Mucosa of descending colon (tissue), 3 donors: ENCODE data around the gene R3HDM2. TPM values are rescaled to one million over a fixed set of nuclear protein-coding genes. Genes with fewer than 3 reads are reported as not detected.

Experiments
- ATAC-seq: fragments of 200-7000 bp; cut with Tn5 transposase; one replicate; pipeline ENCODE4 v1.9.1; 2020; ENCODE audit warnings: mild to moderate bottlenecking, moderate library complexity
- DNase-seq, 3 donors: peaks; one replicate each; pipeline ENCODE4 v3.0.0-alpha.2; 2020
- H3K36me3 ChIP-seq: fragments of 200-600 bp; one replicate; pipeline ENCODE4 v1.8.0; 2021; ENCODE audit warnings: low read depth, mild to moderate bottlenecking
- H3K4me1 ChIP-seq: fragments of 200-600 bp; one replicate; pipeline ENCODE4 v1.8.0; 2021; ENCODE audit warnings: low read depth, mild to moderate bottlenecking
- H3K4me3 ChIP-seq: fragments of 200-600 bp; one replicate; pipeline ENCODE4 v1.8.0; 2021; ENCODE audit warnings: mild to moderate bottlenecking
- H3K9me3 ChIP-seq: fragments of 200-600 bp; one replicate; pipeline ENCODE4 v1.8.0; 2021; ENCODE audit warnings: mild to moderate bottlenecking
- intact Hi-C, 2 donors: fragments of 100-400 bp; cut with DNase I in 1 of 2; cut with micrococcal nuclease in 1 of 2; formaldehyde crosslinking; loops; one replicate each; pipeline versions ENCODE4 v1.11.0 to v1.11.1; 2022; cut with DNase I, micrococcal nuclease
- long read RNA-seq, 2 donors: library from polyadenylated mRNA; unstranded; transcript quantifications; one replicate each; pipeline ENCODE4 v2.0.0, GENCODE V29; 2019 to 2021
- total RNA-seq, 3 donors: library from RNA; stranded (reverse); fragmentation: NEBNext Ultra II Directional in 2 of 3; extraction: Animal tissue kit (Norgen Biotek cat#: 25700) in 2 of 3; gene quantifications; one replicate each; pipeline versions ENCODE4 v1.2.1 to v1.2.4, GENCODE V29; 2021 to 2023
- TF ChIP-seq, protein P1 (sequence below): fragments of 200-600 bp; IDR thresholded peaks from one replicate; pipeline ENCODE4 v1.8.0; 2022; ENCODE audit warnings: antibody characterized with exemption, mild to moderate bottlenecking
- donor health status: DM: no; HTN: no; CAD: no; lungs with moderate emphysema.
- donor health status: DM: no; HTN: no; CAD: no.
- donor health status: DM: no; HTN: yes; CAD: no.

Gene R3HDM2
- total RNA-seq = 10 to 100 TPM; 43.9 to 80.8 (median 80.6) TPM
- long read RNA-seq, donor 1, full-length matches to known transcripts = 4 of 19 reads
- long read RNA-seq, donor 1, partial matches to known transcripts = 8 of 19 reads
- long read RNA-seq, donor 1, other reads (novel, unspliced or antisense) = 7 of 19 reads
- long read RNA-seq, donor 2, partial matches to known transcripts = 0 of 4 reads
- long read RNA-seq, donor 2, other reads (novel, unspliced or antisense) = 4 of 4 reads

DNA sequence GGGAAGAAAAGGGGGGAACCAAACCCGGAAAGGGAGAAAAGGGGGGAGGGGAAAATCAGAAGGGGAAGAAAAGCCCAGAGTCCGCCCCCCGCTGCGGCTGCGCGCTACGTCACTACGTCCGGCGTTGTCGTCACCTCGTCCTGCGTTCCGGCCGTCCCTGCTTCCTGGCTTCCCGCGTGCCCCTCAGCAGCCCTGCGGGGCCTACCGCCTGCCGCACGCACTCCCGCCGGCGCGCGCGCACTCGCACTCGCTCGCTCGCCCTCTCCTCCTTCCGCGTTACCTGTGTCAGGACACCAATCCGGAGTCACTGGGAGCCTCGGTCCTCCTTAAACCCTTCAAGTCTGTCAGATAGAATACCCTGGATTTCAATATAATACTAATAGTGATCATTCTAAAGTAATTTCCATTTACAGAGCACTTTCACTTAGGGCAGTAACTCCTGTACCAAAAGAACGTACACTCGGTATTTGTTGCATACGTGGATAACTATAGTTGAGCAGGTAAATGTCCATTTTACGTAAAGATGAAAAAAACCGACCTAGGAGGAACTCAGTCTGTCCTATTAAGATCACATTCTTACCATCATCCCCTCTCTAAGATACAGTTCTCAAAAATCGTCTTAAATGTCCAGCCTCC is at the start of gene R3HDM2:
Gene R3HDM2 (minus strand): TSS at position 113 of the 636 bp plus-strand sequence. CDS start 120,615 bp downstream, outside the sequence.
- no peaks in the 10 kb centered on the region for H3K36me3 ChIP-seq

DNA sequence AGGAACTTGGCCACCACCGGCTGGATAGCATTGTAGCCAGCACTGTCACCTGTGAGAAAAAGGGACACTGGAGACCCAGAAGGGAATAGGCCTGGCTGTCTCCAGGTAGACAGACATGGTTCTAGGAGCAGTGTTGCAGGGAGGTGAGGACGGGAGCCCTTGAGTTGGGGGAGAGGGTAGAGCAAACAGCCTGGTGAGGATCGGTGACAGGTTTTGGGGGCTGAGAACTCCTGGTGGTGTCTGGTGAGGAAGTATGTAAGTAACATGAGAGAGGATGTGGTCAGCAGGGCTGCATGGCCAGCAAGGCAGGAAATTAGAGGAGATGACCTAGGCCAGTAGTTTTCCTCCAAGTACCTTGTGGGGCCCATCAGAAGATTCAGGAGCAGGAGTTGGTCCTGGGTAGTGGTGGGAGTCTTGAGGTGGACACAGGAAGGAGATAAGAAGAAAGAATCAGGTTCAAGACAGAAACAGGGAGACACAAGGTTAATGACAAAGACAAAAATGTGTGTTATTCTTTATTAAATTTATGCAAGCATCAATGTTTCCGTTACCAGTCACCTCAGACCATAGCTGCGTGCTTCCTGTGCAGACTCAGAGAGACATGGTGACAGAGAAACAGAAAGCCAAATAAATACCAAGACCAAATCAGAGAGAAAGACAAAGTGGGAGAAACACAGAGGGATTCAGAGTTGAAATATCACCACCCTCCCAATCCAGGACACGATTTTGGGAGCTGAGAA is 48.7 kb upstream of the R3HDM2 start, which contains the start of gene ARHGAP9:
Gene ARHGAP9 (minus strand): TSS at position 491 of the 740 bp plus-strand sequence. CDS start 460 bp downstream, at position 31.
- Histone ChIP-seq H3K9me3 (no peaks in the 10 kb centered on the region), H3K4me3 (no peak within 1 kb of the TSS), H3K4me1 (peaks cover 12% of the 10 kb centered on the region), H3K36me3 (no peaks in the 10 kb centered on the region)
- ATAC-seq (peak; percentile 52), DNase-seq (peak in 1 of 3 donors; percentile 27)
- TF ChIP-seq, protein P1, sequence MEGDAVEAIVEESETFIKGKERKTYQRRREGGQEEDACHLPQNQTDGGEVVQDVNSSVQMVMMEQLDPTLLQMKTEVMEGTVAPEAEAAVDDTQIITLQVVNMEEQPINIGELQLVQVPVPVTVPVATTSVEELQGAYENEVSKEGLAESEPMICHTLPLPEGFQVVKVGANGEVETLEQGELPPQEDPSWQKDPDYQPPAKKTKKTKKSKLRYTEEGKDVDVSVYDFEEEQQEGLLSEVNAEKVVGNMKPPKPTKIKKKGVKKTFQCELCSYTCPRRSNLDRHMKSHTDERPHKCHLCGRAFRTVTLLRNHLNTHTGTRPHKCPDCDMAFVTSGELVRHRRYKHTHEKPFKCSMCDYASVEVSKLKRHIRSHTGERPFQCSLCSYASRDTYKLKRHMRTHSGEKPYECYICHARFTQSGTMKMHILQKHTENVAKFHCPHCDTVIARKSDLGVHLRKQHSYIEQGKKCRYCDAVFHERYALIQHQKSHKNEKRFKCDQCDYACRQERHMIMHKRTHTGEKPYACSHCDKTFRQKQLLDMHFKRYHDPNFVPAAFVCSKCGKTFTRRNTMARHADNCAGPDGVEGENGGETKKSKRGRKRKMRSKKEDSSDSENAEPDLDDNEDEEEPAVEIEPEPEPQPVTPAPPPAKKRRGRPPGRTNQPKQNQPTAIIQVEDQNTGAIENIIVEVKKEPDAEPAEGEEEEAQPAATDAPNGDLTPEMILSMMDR = no peak
- intact Hi-C loops = no loop called here

More for the DNA sequence above, at the start of gene R3HDM2:
- TF ChIP-seq, protein P1 = no peak
- intact Hi-C loops = no loop called here
- H3K4me1 ChIP-seq = peaks cover 6% of the 10 kb centered on the region
- DNase-seq (peak; percentile 96 to 98 (median 96)), ATAC-seq (peak; percentile 99)
- no peaks in the 10 kb centered on the region for H3K9me3 ChIP-seq
- H3K4me3 ChIP-seq = peak within 1 kb of the TSS; percentile 50

DNA sequence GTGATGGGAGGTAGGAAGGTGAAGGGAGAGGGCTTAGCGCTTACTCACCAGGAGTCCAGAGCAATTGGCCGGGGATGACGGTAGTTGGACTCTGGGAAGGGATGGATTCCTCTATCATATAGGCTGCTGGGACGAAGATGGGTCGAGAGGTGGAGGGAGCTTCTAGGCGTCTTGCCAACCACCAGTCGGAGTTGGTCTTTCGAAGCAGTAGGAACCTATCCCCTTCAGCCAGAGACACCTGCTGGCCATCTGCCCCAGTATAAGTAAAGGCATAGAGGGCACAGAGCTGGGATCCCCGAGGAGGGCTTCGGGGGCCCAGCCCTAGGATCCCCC is 48.2 kb upstream of the R3HDM2 start:
- peak in 1 of 3 donors; percentile 25 for DNase-seq
- no peak for ATAC-seq
- H3K4me1 ChIP-seq = peaks cover 12% of the 10 kb centered on the region
- TF ChIP-seq, protein P1 = no peak
- no peak overlapping the region for H3K4me3 ChIP-seq
- H3K36me3 ChIP-seq = no peaks in the 10 kb centered on the region
- intact Hi-C loops = no loop called here
- no peaks in the 10 kb centered on the region for H3K9me3 ChIP-seq

DNA sequence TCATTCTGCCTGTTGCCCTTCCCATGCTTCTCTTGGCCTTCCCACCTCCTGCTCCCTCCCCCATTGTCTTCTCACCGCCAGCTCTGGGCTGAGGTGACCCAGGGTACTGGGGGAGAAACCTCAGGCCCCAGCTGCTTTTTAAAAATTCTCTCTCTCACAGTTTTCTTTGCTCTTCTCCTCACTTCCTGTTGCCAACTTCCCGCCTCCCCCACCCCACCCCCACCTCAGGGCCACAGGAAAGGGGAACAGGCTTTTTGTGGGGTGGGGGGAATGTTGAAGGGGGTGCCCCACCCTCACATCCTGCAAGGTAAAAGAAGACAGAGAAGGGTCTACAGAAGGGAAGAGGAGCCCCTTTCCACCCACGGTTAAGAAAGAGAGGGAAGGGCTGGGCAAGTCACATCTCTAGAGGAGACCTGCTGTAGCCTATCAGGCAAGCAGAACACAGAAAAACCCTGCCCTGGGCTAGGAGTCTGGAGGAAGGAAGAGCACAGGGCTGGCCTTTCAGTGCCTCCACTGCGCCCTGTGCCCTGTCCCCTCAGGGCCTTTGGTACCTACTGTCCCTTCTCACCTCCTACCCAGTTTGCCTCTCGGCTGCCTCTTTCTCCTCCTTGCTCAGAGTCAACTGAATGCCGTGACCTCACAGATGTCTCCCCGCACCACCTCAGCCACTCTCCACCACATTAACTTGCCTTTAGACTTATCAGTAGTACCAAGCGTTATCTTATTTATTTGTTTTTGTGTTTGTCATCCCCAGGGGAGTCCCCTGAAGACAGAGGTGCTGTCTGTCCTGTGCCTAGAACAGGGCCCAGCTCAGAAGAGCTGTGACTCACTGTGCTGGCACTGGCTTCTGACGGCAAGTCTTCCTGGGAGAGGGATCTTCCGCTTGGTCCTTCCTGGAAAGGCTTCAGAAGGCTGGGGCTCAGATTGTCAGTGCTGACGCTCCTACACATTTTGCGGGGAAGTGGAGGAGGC is 47.2 kb upstream of the R3HDM2 start:
- Histone ChIP-seq H3K36me3 (no peaks in the 10 kb centered on the region), H3K9me3 (no peaks in the 10 kb centered on the region), H3K4me3 (no peak overlapping the region), H3K4me1 (peaks cover 12% of the 10 kb centered on the region)
- TF ChIP-seq, protein P1 = no peak
- ATAC-seq (peak; percentile 42), DNase-seq (peak in 1 of 3 donors; percentile 28)
- intact Hi-C loops = no loop called here
